HG03175 (cell line): ENCODE data around the gene ZBTB44.
A peak's percentile ranks its signal among the peaks of the same experiment; 100 is the strongest.
"Not testable (repeated sequence)": the region's sequence is repeated elsewhere in the genome, so short reads cannot be mapped to it uniquely, and the experiment has no call there.

Experiments used
- ATAC-seq: cut with Tn5 transposase; IDR thresholded peaks from one replicate; pipeline ENCODE4 v1.9.1; 2021; ENCODE audit warnings: mild to moderate bottlenecking, moderate library complexity; ENCODE audit not compliant: unreplicated experiment

The ZBTB44 gene

GRCh38 chr11:130313383-130314183 is 1.1 kb downstream of the ZBTB44 start:
- no peak for ATAC-seq

GRCh38 chr11:130312046-130312445 is 2.7 kb downstream of the ZBTB44 start:
- ATAC-seq: no peak

- no peak for ATAC-seq
These were observed 4.1 kb downstream of the ZBTB44 start for GRCh38 chr11:130310622-130311021.

GRCh38 chr11:130308886-130309285 is 5.8 kb downstream of the ZBTB44 start:
- no peak for ATAC-seq

GRCh38 chr11:130308059-130308458 is 6.7 kb downstream of the ZBTB44 start:
- no peak for ATAC-seq

GRCh38 chr11:130304651-130305050 is 10.1 kb downstream of the ZBTB44 start:
- no peak for ATAC-seq

- ATAC-seq: no peak
These were observed 13.7 kb downstream of the ZBTB44 start for GRCh38 chr11:130301002-130301401.

- peak; percentile 62 for ATAC-seq
These were observed 14.2 kb downstream of the ZBTB44 start for GRCh38 chr11:130300567-130300966.

GRCh38 chr11:130299978-130300377 is 14.7 kb downstream of the ZBTB44 start:
- no peak for ATAC-seq

GRCh38 chr11:130295657-130296056 is 19.1 kb downstream of the ZBTB44 start:
- no peak for ATAC-seq

GRCh38 chr11:130282111-130282510 is 32.6 kb downstream of the ZBTB44 start:
- no peak for ATAC-seq

- ATAC-seq: not testable (repeated sequence)
These were observed 33.4 kb downstream of the ZBTB44 start for GRCh38 chr11:130281341-130281740.

- ATAC-seq: no peak
These were observed 34.7 kb downstream of the ZBTB44 start for GRCh38 chr11:130279989-130280388.

GRCh38 chr11:130278745-130279144 is 36.0 kb downstream of the ZBTB44 start:
- no peak for ATAC-seq

- ATAC-seq: peak; percentile 80
These were observed 36.6 kb downstream of the ZBTB44 start for GRCh38 chr11:130278151-130278550.

GRCh38 chr11:130272336-130272735 is 42.4 kb downstream of the ZBTB44 start:
- ATAC-seq: no peak

- peak; percentile 97 for ATAC-seq
These were observed 45.3 kb downstream of the ZBTB44 start for GRCh38 chr11:130269326-130269943.

GRCh38 chr11:130263351-130263750 is 51.4 kb downstream of the ZBTB44 start:
- no peak for ATAC-seq

- ATAC-seq: no peak
These were observed 52.3 kb downstream of the ZBTB44 start for GRCh38 chr11:130262424-130262823.

GRCh38 chr11:130261571-130261970 is 53.1 kb downstream of the ZBTB44 start:
- ATAC-seq: no peak

GRCh38 chr11:130260742-130261141 is 54.0 kb downstream of the ZBTB44 start:
- ATAC-seq: no peak

GRCh38 chr11:130260080-130260627 is 54.6 kb downstream of the ZBTB44 start:
- peak; percentile 72 for ATAC-seq
